ENCODE results near the gene NEUROD1. TPM values are rescaled to one million over a fixed set of nuclear protein-coding genes. Genes with fewer than 3 reads are reported as not detected.

NEUROD1 gene
- total RNA-seq, 1 donor = not detected

DNA sequence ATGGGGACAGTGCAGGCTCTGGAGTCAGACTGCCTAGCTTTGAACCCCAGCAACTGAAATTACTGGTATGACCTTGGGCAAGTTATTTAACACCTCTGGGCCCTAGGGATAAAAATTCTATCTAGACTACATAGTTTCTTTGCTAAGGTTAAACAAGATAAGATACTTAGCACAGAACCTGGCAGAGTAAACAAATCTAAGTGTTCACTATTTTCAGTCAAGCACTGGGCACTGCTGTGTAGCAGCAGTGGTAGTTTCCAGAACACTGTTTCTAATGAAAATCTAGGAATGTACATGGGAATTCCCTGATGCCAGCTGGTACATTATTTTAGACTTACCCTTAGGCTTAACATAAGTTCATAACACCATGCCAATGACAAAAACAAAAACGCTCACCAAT is 40.6 kb downstream of the NEUROD1 start:
- TF ChIP-seq, protein P1, sequence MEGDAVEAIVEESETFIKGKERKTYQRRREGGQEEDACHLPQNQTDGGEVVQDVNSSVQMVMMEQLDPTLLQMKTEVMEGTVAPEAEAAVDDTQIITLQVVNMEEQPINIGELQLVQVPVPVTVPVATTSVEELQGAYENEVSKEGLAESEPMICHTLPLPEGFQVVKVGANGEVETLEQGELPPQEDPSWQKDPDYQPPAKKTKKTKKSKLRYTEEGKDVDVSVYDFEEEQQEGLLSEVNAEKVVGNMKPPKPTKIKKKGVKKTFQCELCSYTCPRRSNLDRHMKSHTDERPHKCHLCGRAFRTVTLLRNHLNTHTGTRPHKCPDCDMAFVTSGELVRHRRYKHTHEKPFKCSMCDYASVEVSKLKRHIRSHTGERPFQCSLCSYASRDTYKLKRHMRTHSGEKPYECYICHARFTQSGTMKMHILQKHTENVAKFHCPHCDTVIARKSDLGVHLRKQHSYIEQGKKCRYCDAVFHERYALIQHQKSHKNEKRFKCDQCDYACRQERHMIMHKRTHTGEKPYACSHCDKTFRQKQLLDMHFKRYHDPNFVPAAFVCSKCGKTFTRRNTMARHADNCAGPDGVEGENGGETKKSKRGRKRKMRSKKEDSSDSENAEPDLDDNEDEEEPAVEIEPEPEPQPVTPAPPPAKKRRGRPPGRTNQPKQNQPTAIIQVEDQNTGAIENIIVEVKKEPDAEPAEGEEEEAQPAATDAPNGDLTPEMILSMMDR (IDR thresholded peaks at IDR 0.05; ENCODE audit: extremely low read depth, low read depth, low read length) = no peak
- H3K4me1 ChIP-seq (ENCODE audit: insufficient read depth, low read length) = no peaks in the 10 kb centered on the region
- DNase-seq (ENCODE audit: insufficient read length, low spot score, missing footprints) = no peak
- no peaks in the 10 kb centered on the region for H4K20me1 ChIP-seq (ENCODE audit: insufficient read depth, low read length)
- H3K79me2 ChIP-seq (ENCODE audit: insufficient read depth, low read length) = no peaks in the 10 kb centered on the region
- H3K4me2 ChIP-seq (ENCODE audit: insufficient read depth, low read length) = no peak overlapping the region
- H3K9me3 ChIP-seq (ENCODE audit: low read depth, low read length) = no peaks in the 10 kb centered on the region
- no peak overlapping the region for H2AFZ ChIP-seq (ENCODE audit: low read length)
- H3K36me3 ChIP-seq (ENCODE audit: insufficient read depth, low read length) = no peaks in the 10 kb centered on the region
- H3K4me3 ChIP-seq (ENCODE audit: insufficient read depth, low read length) = no peak overlapping the region
- H3K27me3 ChIP-seq (ENCODE audit: insufficient read depth, low read length) = no peaks in the 10 kb centered on the region
- H3K27ac ChIP-seq (ENCODE audit: low read depth, low read length) = no peak overlapping the region

- no peaks in the 10 kb centered on the region for H3K4me1 ChIP-seq (ENCODE audit: insufficient read depth, low read length)
- no peaks in the 10 kb centered on the region for H3K9me3 ChIP-seq (ENCODE audit: low read depth, low read length)
- no peak for DNase-seq (ENCODE audit: insufficient read length, low spot score, missing footprints)
- no peak overlapping the region for H3K4me3 ChIP-seq (ENCODE audit: insufficient read depth, low read length)
- no peak overlapping the region for H3K27ac ChIP-seq (ENCODE audit: low read depth, low read length)
- TF ChIP-seq, protein P1 (IDR thresholded peaks at IDR 0.05; ENCODE audit: extremely low read depth, low read depth, low read length) = no peak
- no peaks in the 10 kb centered on the region for H3K36me3 ChIP-seq (ENCODE audit: insufficient read depth, low read length)
- no peaks in the 10 kb centered on the region for H4K20me1 ChIP-seq (ENCODE audit: insufficient read depth, low read length)
- H2AFZ ChIP-seq (ENCODE audit: low read length) = no peak overlapping the region
- H3K4me2 ChIP-seq (ENCODE audit: insufficient read depth, low read length) = no peak overlapping the region
- H3K79me2 ChIP-seq (ENCODE audit: insufficient read depth, low read length) = no peaks in the 10 kb centered on the region
- no peaks in the 10 kb centered on the region for H3K27me3 ChIP-seq (ENCODE audit: insufficient read depth, low read length)
These were observed 47.5 kb downstream of the NEUROD1 start for GRCh38 chr2:181632733-181633401.

- Histone ChIP-seq H3K4me3 (ENCODE audit: insufficient read depth, low read length) (no peak overlapping the region), H3K9me3 (ENCODE audit: low read depth, low read length) (no peaks in the 10 kb centered on the region), H3K4me1 (ENCODE audit: insufficient read depth, low read length) (no peaks in the 10 kb centered on the region), H3K27me3 (ENCODE audit: insufficient read depth, low read length) (no peaks in the 10 kb centered on the region), H4K20me1 (ENCODE audit: insufficient read depth, low read length) (no peaks in the 10 kb centered on the region), H3K36me3 (ENCODE audit: insufficient read depth, low read length) (no peaks in the 10 kb centered on the region), H3K27ac (ENCODE audit: low read depth, low read length) (no peak overlapping the region), H2AFZ (ENCODE audit: low read length) (no peak overlapping the region), H3K4me2 (ENCODE audit: insufficient read depth, low read length) (no peak overlapping the region), H3K79me2 (ENCODE audit: insufficient read depth, low read length) (no peaks in the 10 kb centered on the region)
- TF ChIP-seq, protein P1 (IDR thresholded peaks at IDR 0.05; ENCODE audit: extremely low read depth, low read depth, low read length) = no peak
- no peak for DNase-seq (ENCODE audit: insufficient read length, low spot score, missing footprints)
These were observed 51.4 kb downstream of the NEUROD1 start for GRCh38 chr2:181628590-181629585.

DNA sequence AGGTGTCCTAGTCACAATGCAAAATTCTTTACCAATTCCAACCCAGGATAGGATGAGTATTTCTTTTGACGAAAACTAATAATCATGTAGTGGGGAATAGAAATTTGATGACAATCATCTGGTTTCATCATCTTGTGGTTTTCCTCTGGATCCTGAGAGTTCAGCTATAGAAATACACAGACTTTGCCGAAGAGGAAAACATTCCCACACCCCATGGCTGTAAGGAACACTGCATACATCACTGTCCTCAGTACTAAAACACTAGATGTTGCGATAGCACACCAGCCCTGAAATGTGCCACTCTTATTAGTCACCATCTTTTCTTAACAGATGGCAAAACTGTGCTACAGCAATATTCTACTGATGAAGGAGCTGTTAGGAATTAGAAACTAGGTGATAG is 52.8 kb downstream of the NEUROD1 start:
- Histone ChIP-seq H2AFZ (ENCODE audit: low read length) (no peak overlapping the region), H3K4me3 (ENCODE audit: insufficient read depth, low read length) (no peak overlapping the region), H3K4me2 (ENCODE audit: insufficient read depth, low read length) (no peak overlapping the region), H3K4me1 (ENCODE audit: insufficient read depth, low read length) (no peaks in the 10 kb centered on the region), H3K79me2 (ENCODE audit: insufficient read depth, low read length) (no peaks in the 10 kb centered on the region), H3K27ac (ENCODE audit: low read depth, low read length) (no peak overlapping the region), H4K20me1 (ENCODE audit: insufficient read depth, low read length) (no peaks in the 10 kb centered on the region), H3K27me3 (ENCODE audit: insufficient read depth, low read length) (no peaks in the 10 kb centered on the region), H3K36me3 (ENCODE audit: insufficient read depth, low read length) (no peaks in the 10 kb centered on the region), H3K9me3 (ENCODE audit: low read depth, low read length) (no peaks in the 10 kb centered on the region)
- no peak for DNase-seq (ENCODE audit: insufficient read length, low spot score, missing footprints)
- TF ChIP-seq, protein P1 (IDR thresholded peaks at IDR 0.05; ENCODE audit: extremely low read depth, low read depth, low read length) = no peak

Measured in osteoblast (primary cell).